Measurements from ENCODE around the gene P2RX4.

GRCh38 chr12:121188227-121188626, 21.7 kb upstream of the P2RX4 start:
- TF ChIP-seq CTCF (IDR thresholded peaks at IDR 0.05) (no peak), POLR2A (IDR thresholded peaks at IDR 0.05) (no peak)
